Dermis microvascular lymphatic vessel endothelial cell (primary cell): ENCODE measurements around the gene HYCC1. TPM values are rescaled to one million over a fixed set of nuclear protein-coding genes. Genes with fewer than 3 reads are reported as not detected.
"Not testable (repeated sequence)": the region's sequence is repeated elsewhere in the genome, so short reads cannot be mapped to it uniquely, and the experiment has no call there.

ENCODE experiments used
- DNase-seq, 2 donors: peaks; one replicate each; pipeline versions ENCODE4 v3.0.0 to v3.0.0-alpha.2; 2010; ENCODE audit warnings: low read depth in 2 of 2
- total RNA-seq: library from RNA; depleted of rRNA; stranded (reverse); fragments of >200 nt; gene quantifications from 2 replicates; pipeline ENCODE4 v1.2.1, GENCODE V29; 2014

HYCC1 gene
- 35.9 and 36.0 TPM in 2 replicates for total RNA-seq

DNA sequence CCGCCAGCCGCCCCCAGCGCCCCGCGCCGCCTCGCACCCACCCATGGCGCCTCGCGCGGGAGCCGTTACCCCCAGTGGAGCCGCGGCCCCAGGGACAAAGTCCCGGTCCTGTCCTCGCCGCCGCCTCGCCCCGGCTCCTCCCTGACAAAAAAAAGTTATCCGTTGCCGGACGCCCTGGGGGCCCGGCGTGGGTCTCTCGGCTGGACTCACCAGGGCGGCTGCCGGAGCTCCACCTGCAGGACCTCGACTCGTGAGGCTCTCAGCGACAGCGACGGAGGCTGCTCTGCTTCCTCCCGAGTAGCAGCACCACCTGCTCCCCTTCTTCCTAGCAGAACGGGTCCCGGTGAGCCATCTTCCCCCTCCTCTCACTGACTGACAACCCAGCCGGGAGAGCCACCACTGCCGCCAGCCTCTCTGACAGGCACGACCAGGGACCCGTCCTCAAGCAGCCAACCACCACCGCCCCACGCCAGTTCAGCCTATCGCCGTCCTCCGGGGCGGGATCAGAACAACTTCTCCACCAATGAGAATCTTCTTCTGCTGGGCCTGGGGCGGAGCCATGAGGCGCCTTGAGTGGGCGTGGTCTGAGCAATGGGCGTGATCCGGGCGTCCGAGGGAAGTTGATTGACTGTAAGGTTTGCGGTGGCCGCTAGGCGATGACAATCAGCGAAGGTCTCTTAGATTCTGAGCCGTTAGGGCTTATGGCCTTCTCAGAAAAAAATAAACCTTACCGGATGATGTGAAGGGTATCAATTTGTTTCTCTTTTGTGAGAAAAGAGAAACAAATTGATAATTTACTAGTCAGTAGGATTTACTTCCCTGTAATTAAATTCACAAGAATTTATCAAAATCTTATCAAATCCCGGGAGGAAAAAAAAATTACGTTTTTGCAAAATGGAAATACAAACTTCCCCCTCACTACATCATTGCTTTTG is at the start of gene HYCC1:
Gene HYCC1, minus strand, starts transcription at position 416 of the 935 bp plus-strand sequence. CDS start 23,019 bp downstream, outside the sequence.
- peak; percentile 94 to 99 for DNase-seq

GRCh38 chr7:23062452-23062851 is 48.5 kb upstream of the HYCC1 start:
- no peak for DNase-seq

DNA sequence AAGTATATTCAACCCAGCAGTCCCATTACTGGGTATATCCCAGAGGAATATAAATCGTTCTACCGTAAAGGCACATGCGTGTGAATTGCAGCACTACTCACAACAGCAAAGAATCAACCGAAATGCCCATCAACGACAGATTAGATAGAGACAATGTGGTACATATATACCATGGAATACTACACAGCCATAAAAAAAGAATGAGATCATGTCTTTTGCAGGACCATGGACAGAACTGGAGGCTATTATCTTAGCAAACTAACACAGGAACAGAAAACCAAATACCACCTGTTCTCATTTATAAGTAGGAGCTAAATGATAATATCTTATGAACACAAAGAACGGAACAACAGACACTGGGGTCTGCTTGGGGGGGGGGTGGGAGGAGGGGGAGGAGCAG is 47.4 kb upstream of the HYCC1 start:
- no peak for DNase-seq

DNA sequence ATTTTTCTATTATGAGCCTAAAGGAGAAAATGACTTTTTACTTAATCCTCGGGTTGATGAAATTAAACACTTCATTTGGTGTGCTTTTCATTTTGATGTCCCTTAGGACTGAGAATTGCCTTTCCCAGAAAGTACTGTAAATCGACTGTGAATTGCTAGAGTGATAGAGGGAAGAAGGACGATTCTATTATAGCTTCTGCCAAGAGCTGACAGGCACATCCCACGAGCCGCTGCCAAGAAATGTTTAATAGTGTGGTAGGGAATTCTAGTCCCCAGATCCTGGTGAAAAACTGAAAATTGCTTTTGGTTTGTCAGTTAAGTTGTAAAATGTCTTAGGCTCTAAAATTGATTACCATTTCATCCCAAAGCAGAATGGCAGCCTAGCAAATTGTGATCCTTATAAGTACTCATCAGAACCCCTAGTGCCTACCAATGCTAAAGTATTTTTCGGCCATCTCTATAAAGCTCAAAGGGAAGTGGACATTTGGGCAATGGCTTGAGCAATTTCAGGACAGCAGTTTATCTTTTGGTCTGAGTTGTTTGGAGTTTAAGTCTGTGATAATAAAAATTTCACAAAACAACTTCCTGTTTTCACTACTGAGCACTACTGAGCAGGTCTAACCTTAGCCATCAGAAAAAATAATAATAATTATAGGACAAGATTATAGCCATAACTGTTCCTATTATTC is 44.6 kb upstream of the HYCC1 start:
- no peak for DNase-seq

DNA sequence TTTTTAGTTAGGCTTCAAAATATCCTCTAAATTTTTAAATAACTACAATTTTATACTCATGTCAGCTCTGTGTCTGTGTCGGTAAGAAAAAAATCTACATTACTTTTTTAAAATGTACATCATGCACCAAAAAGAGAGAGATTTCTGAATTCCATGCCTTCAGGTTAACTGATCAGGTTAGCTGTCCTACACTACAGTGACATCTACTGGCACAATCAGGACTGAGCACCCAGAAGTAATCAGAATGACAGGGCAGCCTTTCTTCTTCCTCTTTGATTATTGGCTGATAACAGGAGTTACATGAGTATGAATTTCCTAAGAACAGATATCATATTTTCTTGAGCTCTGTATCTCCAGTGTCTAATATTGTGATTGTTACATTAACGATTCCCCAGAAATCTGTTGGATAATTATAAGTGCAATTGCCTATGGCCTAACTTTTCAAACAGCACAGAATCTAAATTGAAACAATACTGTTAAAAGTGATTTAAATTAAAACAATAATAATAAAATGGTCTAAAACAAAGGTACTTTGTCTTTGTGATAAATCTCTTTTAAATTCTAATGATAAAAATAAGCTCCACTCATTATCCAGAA is 41.8 kb upstream of the HYCC1 start:
- DNase-seq = peak; percentile 64 to 77

DNA sequence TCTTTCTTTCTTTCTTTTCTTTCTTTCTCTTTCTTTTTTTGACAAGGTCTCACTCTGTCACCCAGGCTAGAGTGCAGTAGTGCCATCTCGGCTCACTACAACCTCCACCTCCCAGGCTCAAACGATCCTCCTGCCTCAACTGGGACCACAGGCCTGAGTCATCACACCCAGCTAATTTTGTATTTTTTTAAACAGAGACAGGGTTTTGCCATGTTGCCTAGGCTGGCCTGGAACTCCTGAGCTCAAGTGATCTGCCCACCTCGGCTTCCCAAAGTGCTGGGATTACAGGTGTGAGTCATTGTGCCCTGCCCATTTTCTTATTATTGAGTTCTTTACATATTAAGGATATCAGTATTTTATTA is 37.2 kb upstream of the HYCC1 start:
- not testable (repeated sequence) for DNase-seq

- not testable (repeated sequence) for DNase-seq
These were observed 32.4 kb upstream of the HYCC1 start for GRCh38 chr7:23046336-23046735.

- not testable (repeated sequence) for DNase-seq
These were observed 31.2 kb upstream of the HYCC1 start for GRCh38 chr7:23045086-23045485.

DNA sequence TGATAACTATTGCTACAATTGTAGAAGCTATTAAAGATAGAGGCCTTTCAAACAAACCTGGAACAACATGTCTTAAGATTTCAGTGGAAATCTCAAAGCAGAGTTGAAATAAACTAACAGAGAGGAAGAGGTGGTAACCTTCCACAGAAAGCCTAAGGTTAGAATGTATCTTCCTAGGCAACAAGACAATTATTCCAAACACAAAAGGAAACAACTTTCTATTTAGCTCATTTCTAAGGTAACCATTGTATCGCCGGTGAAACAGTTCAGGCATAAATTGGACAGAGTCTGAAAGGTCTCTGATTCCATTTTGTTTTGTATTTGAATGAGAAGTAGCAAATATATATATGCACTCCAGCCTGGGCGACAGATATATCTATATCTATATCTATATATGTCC is 30.7 kb upstream of the HYCC1 start:
- DNase-seq = peak in 1 of 2 donors; percentile 9

- DNase-seq = no peak
These were observed 29.5 kb upstream of the HYCC1 start for GRCh38 chr7:23043441-23043840.

GRCh38 chr7:23039674-23040073 is 25.7 kb upstream of the HYCC1 start:
- DNase-seq = not testable (repeated sequence)

DNA sequence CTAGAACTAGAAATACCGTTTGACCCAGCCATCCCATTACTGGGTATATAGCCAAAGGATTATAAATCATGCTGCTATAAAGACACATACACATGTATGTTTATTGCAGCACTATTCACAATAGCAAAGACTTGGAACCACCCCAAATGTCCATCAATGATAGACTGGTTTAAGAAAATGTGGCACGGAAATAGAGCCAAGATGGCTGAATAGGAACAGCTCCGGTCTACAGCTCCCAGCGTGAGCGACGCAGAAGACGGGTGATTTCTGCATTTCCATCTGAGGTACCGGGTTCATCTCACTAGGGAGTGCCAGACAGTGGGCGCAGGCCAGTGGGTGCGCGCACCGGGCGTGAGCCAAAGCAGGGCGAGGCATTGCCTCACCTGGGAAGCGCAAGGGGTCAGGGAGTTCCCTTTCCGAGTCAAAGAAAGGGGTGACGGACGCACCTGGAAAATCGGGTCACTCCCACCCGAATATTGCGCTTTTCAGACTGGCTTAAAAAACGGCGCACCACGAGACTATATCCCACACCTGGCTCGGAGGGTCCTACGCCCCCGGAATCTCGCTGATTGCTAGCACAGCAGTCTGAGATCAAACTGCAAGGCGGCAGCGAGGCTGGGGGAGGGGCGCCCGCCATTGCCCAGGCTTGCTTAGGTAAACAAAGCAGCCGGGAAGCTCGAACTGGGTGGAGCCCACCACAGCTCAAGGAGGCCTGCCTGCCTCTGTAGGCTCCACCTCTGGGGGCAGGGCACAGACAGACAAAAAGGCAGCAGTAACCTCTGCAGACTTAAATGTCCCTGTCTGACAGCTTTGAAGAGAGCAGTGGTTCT is 21.8 kb upstream of the HYCC1 start:
- not testable (repeated sequence) for DNase-seq

DNA sequence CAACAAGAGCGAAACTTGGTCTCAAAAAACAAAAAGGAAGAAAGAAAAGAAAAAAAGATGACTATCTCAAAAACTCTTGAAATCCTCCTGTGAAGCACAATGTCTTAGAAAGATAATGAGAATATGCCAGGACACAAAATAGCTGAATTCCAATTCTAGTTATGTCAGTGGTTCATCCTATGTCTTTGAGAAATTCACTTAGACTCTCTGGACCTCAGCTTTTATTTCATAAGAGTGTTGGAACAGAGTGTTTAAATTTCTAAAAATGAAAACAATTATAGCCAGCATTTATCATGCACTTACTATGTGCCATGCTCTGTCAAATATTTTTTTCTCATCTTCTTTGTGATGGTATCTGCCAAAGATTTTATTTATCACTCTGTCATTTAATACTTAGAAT is 13.3 kb upstream of the HYCC1 start:
- no peak for DNase-seq

- no peak for DNase-seq
These were observed 12.2 kb upstream of the HYCC1 start for GRCh38 chr7:23026164-23026563.

GRCh38 chr7:23024454-23024853 is 10.5 kb upstream of the HYCC1 start:
- no peak for DNase-seq

DNA sequence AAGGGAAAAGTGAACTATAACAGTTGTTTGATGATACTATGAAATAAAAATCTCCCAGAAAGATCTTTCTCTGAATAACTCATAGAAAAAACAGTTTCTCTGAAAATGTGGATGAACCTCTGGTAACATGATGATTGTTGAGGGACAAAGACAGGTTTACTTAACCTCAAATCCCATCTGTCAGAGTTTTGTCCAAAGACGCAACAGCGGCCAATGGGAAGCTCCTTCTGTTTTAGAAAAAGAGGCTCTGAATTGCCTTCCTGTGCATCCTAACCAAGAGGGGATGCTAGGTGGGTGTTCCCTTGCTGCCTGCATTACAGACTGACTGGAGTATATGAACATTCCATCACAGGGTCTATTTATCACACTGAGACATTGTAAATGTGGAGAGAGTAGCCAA is 8.9 kb upstream of the HYCC1 start:
- DNase-seq = no peak

DNA sequence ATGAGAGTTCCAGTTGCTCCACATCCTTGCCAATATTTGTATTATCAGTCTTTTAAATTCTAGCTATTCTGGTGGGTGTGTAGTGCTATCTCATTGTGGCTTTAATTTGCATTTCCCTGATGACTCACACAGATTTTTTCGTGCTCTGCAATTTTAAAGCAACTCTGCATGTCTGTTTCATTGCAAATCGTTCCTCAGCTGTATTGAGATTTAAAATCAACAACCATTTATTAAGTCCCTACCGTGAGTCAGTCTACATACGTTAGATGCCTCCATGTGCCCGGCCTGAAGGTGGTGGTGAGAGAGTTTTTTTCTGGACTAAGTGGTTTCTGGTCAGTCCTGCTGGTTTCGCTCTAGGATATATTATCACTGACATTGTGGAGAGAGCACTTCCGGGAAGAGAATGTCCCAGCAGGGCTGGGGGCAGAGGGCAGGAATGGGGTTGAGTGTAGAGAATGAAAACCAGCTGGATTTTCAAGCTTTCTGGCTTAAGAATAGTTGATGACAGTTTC is 8.4 kb upstream of the HYCC1 start:
- DNase-seq = no peak

DNA sequence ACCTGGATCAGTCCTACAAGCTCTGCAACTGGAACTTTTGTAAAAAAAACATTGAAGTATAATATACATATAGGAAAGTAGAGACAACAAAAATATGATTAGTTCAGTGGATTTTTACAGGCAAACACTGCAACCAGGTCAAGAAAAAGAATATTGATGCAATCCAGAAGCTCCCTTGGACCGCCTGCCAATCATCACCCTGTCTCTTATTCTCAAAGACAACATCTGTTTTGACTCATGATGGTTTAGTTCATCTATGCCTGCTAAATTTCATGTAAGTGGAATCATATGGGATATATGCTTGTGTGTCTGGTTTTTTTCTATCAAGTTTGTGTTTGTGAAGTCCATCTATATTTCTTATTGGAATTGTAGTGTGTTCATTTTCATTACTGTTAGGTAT is 7.7 kb upstream of the HYCC1 start:
- no peak for DNase-seq

GRCh38 chr7:23020742-23021401 is 6.9 kb upstream of the HYCC1 start:
- peak in 1 of 2 donors; percentile 62 for DNase-seq

DNA sequence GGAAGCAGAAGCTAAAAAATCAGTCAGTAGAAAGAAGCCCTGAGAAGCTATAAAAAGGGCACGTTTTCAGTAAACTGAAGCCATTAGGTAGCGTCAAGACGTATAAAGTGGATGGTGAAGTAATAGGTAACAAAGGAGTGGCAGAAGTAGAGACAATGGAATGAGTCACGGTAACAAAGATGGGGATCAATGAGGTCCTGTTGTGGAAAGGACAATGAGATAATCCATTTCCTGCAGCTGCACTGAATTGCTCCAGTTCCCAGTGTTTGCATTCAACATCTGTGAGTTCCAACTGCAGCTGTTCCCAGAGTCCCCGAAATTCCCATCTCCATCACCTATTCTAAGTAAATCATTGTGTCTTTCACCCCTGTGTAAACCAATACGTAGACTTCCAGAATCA is 4.8 kb upstream of the HYCC1 start:
- peak; percentile 64 to 91 for DNase-seq

GRCh38 chr7:23017309-23017708 is 3.4 kb upstream of the HYCC1 start:
- DNase-seq = no peak
